ENCODE data around the gene KLK5. TPM values are rescaled to one million over a fixed set of nuclear protein-coding genes. Genes with fewer than 3 reads are reported as not detected.
"Not testable (repeated sequence)": the region's sequence is repeated elsewhere in the genome, so short reads cannot be mapped to it uniquely, and the experiment has no call there.

KLK5 gene
- total RNA-seq, 1 donor from 2014 or later = not detected

DNA sequence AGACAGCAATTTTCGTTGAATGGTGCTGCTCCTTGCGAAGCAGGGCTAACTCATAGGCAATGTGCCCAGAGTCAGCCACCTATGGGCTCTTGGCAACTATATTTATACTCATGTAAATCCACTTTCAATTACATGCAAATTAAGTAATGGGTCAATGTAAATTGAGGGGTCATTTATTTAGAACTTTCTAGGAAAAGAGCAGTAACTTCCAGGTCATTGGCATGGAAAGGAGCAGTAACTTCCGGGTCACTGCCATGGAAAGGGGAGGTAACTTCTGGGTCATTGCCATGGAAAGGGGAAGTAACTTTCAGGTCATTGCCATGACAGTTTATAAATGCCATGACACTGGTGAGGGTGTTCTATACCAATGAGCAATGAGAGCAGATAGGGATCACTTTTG lies 53.3 kb downstream of the KLK5 start:
- Histone ChIP-seq H3K9me3 (no peaks in the 10 kb centered on the region), H3K4me1 (no peaks in the 10 kb centered on the region), H3K27me3 (no peaks in the 10 kb centered on the region), H3K36me3 (no peaks in the 10 kb centered on the region), H3K27ac (no peak overlapping the region), H3K4me3 (no peak overlapping the region)
- DNase-seq (no peak), ATAC-seq (no peak)
- intact Hi-C loops (cut with DNase I) = no loop called here
- TF ChIP-seq, protein P1, sequence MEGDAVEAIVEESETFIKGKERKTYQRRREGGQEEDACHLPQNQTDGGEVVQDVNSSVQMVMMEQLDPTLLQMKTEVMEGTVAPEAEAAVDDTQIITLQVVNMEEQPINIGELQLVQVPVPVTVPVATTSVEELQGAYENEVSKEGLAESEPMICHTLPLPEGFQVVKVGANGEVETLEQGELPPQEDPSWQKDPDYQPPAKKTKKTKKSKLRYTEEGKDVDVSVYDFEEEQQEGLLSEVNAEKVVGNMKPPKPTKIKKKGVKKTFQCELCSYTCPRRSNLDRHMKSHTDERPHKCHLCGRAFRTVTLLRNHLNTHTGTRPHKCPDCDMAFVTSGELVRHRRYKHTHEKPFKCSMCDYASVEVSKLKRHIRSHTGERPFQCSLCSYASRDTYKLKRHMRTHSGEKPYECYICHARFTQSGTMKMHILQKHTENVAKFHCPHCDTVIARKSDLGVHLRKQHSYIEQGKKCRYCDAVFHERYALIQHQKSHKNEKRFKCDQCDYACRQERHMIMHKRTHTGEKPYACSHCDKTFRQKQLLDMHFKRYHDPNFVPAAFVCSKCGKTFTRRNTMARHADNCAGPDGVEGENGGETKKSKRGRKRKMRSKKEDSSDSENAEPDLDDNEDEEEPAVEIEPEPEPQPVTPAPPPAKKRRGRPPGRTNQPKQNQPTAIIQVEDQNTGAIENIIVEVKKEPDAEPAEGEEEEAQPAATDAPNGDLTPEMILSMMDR (IDR thresholded peaks at IDR 0.05) = no peak

DNA sequence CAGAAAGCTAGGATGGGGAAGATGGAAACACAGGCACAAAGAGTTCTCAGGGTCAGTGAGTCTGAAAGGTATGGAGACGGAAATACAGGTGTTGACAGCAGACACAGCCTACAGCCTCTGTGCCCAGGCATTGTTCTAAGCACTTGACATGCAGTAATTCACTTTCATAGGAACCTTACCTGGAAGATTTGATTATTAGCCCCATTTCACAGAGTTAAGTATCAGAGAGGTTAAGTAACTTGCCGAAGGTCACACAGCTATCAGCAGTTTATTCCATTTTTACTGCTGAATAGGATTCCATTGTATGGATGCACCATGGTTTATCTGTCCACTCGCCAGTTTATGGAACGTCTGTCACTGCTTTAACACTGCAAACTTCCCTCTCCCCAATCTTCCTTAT lies 54.8 kb downstream of the KLK5 start:
- no peaks in the 10 kb centered on the region for H3K36me3 ChIP-seq
- H3K27me3 ChIP-seq = peaks cover 3% of the 10 kb centered on the region
- no peaks in the 10 kb centered on the region for H3K4me1 ChIP-seq
- ATAC-seq (no peak), DNase-seq (no peak)
- H3K27ac ChIP-seq = no peak overlapping the region
- H3K9me3 ChIP-seq = no peaks in the 10 kb centered on the region
- intact Hi-C loops (cut with DNase I) = no loop called here
- no peak overlapping the region for H3K4me3 ChIP-seq
- TF ChIP-seq, protein P1 (IDR thresholded peaks at IDR 0.05) = no peak

DNA sequence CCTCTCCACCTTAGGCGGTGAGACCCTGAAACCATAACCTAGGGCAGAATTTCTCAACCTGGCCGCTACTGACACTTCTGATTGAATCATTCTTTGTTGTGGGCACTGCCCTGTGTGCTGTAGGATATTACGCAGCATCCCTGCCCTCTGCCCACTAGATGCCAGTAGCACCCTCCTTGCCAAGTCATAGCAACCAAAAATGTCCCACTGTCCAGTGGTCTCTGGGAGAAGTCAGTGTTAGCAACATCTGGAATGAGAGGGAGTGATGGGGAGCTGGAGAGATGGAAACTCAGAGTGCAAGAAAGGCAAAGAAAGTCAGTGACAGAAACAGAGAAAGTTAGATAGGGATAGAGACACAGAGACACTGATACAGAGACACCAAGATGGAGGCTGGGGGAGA lies 55.2 kb downstream of the KLK5 start:
- Histone ChIP-seq H3K9me3 (no peaks in the 10 kb centered on the region), H3K27ac (no peak overlapping the region), H3K4me1 (no peaks in the 10 kb centered on the region), H3K27me3 (peaks cover 7% of the 10 kb centered on the region), H3K36me3 (no peaks in the 10 kb centered on the region), H3K4me3 (no peak overlapping the region)
- no peak for DNase-seq
- TF ChIP-seq, protein P1 (IDR thresholded peaks at IDR 0.05) = no peak
- intact Hi-C loops (cut with DNase I) = no loop called here
- ATAC-seq = no peak

- Histone ChIP-seq H3K36me3 (no peaks in the 10 kb centered on the region), H3K27me3 (peaks cover 7% of the 10 kb centered on the region), H3K27ac (no peak overlapping the region), H3K4me1 (no peaks in the 10 kb centered on the region), H3K9me3 (no peaks in the 10 kb centered on the region), H3K4me3 (no peak overlapping the region)
- no peak for ATAC-seq
- TF ChIP-seq, protein P1 (IDR thresholded peaks at IDR 0.05) = no peak
- intact Hi-C loops (cut with DNase I) = no loop called here
- DNase-seq = no peak
Observed at GRCh38 chr19:50897191-50897607, 55.6 kb downstream of the KLK5 start.

DNA sequence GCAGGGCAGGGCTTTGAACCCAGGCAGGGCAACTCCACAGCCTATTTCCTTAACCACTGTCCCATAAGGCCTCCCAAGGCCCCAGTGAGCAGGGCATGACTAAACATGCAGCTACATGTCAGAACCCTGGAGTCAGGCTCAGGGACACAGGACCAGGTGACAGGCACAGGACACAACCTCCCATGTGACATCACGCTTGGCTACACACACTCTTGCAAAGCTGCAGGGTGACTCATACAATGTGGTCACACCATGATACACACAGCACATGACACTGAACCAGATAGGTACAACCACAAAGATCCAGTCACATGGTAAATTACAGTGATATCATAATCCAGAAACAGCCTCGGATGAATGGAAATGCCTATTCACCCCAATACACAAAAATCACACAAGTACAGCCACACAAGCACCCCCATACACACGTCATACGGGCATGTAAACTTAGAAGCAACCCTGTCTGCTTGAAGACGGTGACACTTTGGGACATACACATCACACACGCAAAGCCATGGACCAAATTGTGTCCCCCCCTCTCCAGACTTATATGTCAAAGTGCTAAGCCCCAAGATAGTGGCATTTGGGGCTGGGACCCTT lies 56.1 kb downstream of the KLK5 start:
- no peaks in the 10 kb centered on the region for H3K36me3 ChIP-seq
- peaks cover 7% of the 10 kb centered on the region for H3K27me3 ChIP-seq
- H3K27ac ChIP-seq = no peak overlapping the region
- H3K9me3 ChIP-seq = no peaks in the 10 kb centered on the region
- ATAC-seq (peak; percentile 59), DNase-seq (no peak)
- intact Hi-C loops (cut with DNase I) = no loop called here
- TF ChIP-seq, protein P1 (IDR thresholded peaks at IDR 0.05) = no peak
- no peaks in the 10 kb centered on the region for H3K4me1 ChIP-seq
- H3K4me3 ChIP-seq = no peak overlapping the region

DNA sequence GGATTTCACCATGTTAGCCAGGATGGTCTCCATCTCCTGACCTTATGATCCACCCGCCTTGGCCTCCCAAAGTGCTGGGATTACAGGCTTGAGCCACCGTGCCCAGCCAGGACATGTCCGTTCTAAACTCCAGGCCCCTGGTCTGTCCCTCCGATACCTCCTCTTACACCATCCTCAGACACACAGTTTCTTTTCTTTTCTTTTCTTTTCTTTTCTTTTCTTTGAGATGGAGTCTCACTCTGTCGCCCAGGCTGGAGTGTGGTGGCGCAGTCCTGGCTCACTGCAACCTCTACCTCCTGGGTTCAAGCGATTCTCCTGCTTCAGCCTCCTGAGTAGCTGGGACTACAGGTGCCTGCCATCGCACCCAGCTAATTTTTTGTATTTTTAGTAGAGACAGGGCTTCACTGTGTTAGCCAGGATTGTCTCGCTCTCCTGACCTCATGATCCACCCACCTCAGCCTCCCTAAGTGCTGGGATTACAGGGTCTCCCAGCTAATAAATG lies 56.7 kb downstream of the KLK5 start:
- intact Hi-C loops (cut with DNase I); H3K9me3 ChIP-seq; H3K4me3 ChIP-seq; H3K4me1 ChIP-seq; H3K27me3 ChIP-seq; DNase-seq; ATAC-seq; H3K36me3 ChIP-seq; H3K27ac ChIP-seq: not testable (repeated sequence)
